A549 treated with dexamethasone at 1 μM for 4 hours (cell line): ENCODE data around the gene IRX6. TPM values are rescaled to one million over a fixed set of nuclear protein-coding genes. Genes with fewer than 3 reads are reported as not detected.

Experiments
- total RNA-seq: library from RNA; stranded (reverse); fragments of 200-300 nt; extraction: Qiagen RNA extraction; gene quantifications from 5 replicates; pipeline ENCODE4 v1.2.3, GENCODE V29; 2022

IRX6 gene
- total RNA-seq, result not detected in 5 replicates

DNA sequence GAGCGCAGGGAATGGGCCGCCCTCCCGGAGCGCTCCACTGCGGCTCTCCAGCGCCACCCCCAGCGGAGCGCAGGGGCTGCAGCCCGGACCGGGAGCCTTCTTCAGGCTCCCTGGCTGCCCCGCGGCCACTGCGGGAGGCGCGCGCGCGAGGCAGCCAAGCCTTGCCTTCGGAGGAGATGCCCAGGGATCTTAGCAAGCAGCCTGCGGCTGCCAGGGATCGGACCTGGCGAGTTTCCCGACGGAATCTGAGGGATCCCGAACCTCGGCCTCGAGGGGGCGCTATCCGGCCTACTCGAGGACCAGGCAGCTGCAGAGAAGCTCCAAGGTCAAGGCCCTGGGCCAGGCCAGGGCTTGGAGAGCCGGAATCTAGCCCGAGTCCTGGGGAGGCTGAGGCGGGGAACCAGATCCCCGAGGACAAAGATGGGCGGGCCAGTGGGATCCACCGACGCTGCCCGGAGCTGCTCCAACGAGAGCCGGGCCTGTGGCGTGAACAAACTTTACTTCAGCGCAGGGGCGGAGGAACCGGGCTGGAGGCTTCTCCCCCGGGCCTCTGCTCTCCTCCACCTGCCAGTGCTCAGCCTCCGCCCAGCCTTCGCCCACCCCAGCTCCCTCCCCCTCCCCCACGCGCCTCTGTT lies at the start of gene IRX6:
Gene IRX6, plus strand, starts transcription at position 567 of the 635 bp plus-strand sequence. CDS start 889 bp downstream, outside the sequence.

Other genes starting within 250 kb of the IRX6 start
- gene MMP2, start 155.0 kb downstream of the IRX6 start, total RNA-seq, result 8.7 to 12.2 TPM (median 9.8 TPM) in 5 replicates
- 3.0 to 5.5 TPM (median 4.6 TPM) in 5 replicates for gene LPCAT2, start 184.9 kb downstream of the IRX6 start, total RNA-seq
- 0.08 TPM in 1 of 5 replicates, not detected in the others for gene CAPNS2, start 242.5 kb downstream of the IRX6 start, total RNA-seq